ENCODE results near the gene LIM2. TPM values are rescaled to one million over a fixed set of nuclear protein-coding genes. Genes with fewer than 3 reads are reported as not detected.

Gene LIM2
- not detected in 2 replicates for total RNA-seq

GRCh38 chr19:51387924-51388389 is at the start of gene LIM2:
Gene LIM2 (minus strand): TSS chr19:51387974. CDS start chr19:51387443, 531 bp downstream.

GRCh38 chr19:51417107-51417809 is 29.5 kb upstream of the LIM2 start, which contains the start of gene SIGLEC10:
Gene SIGLEC10 (minus strand): TSS chr19:51417642. CDS start chr19:51417581, 61 bp downstream.

GRCh38 chr19:51372649-51373504 is 14.9 kb downstream of the LIM2 start, which contains the start of gene NKG7:
Gene NKG7 (minus strand): TSS chr19:51372654. CDS start chr19:51372535, 119 bp downstream.

GRCh38 chr19:51368366-51369282 is 19.1 kb downstream of the LIM2 start, which contains the start of gene CLDND2:
Gene CLDND2 (minus strand): TSS chr19:51369003. CDS start chr19:51368577, 426 bp downstream.

GRCh38 chr19:51365965-51366388 is 21.8 kb downstream of the LIM2 start, which contains the start of gene ETFB:
Gene ETFB (minus strand): TSS chr19:51366388. CDS start chr19:51366326, 62 bp downstream.

GRCh38 chr19:51341976-51342580 is 45.7 kb downstream of the LIM2 start, which contains the start of gene VSIG10L:
Gene VSIG10L (minus strand): TSS chr19:51342139. CDS start chr19:51342124, 15 bp downstream.

Other genes with a start within 250 kb of the LIM2 start
- gene SIGLEC7, start 245.7 kb downstream of the LIM2 start, total RNA-seq = not detected in 2 replicates
- not detected in 2 replicates for gene CD33, start 162.9 kb downstream of the LIM2 start, total RNA-seq
- not detected in 2 replicates for gene SIGLECL1, start 136.9 kb downstream of the LIM2 start, total RNA-seq
- gene IGLON5, start 76.3 kb downstream of the LIM2 start, total RNA-seq = 0.09 and 0.58 TPM in 2 replicates
- 0.35 and 2.0 TPM in 2 replicates for gene VSIG10L, start 45.8 kb downstream of the LIM2 start, total RNA-seq
- 109 and 114 TPM in 2 replicates for gene ETFB, start 21.6 kb downstream of the LIM2 start, total RNA-seq
- not detected in 2 replicates for gene CLDND2, start 19.0 kb downstream of the LIM2 start, total RNA-seq
- not detected in 2 replicates for gene NKG7, start 15.3 kb downstream of the LIM2 start, total RNA-seq
- gene C19orf84, start 2.6 kb upstream of the LIM2 start, total RNA-seq = not detected in 2 replicates
- not detected in 2 replicates for gene SIGLEC10, start 29.7 kb upstream of the LIM2 start, total RNA-seq
- not detected in 2 replicates for gene SIGLEC8, start 70.5 kb upstream of the LIM2 start, total RNA-seq
- not detected in 2 replicates for gene CEACAM18, start 90.6 kb upstream of the LIM2 start, total RNA-seq
- not detected in 2 replicates for gene SIGLEC12, start 113.8 kb upstream of the LIM2 start, total RNA-seq
- not detected in 2 replicates for gene SIGLEC6, start 143.7 kb upstream of the LIM2 start, total RNA-seq
- 2.6 and 3.3 TPM in 2 replicates for gene ZNF175, start 183.3 kb upstream of the LIM2 start, total RNA-seq
- gene SIGLEC5, start 242.4 kb upstream of the LIM2 start, total RNA-seq = not detected in 2 replicates